Lower leg skin (tissue), 4 donors: ENCODE measurements around the gene NR4A1. TPM values are rescaled to one million over a fixed set of nuclear protein-coding genes. Genes with fewer than 3 reads are reported as not detected.

Source experiments
- DNase-seq, 2 donors: peaks; one replicate each; pipeline ENCODE4 v3.0.0-alpha.2; 2019; ENCODE audit warnings: low spot score in 2 of 2
- H3K4me3 ChIP-seq: fragments of 200-600 bp; sonication (generic); 2 replicates; pipeline ENCODE4 v1.5.1; 2017; ENCODE audit warnings: mild to moderate bottlenecking, low read depth; ENCODE audit not compliant: poor library complexity, severe bottlenecking
- POLR2A ChIP-seq, 2 donors: fragments of 450-650 bp; IDR thresholded peaks; one replicate each; pipeline ENCODE4 v1.6.1; 2016 to 2017; ENCODE audit warnings: antibody characterized with exemption in 2 of 2, mild to moderate bottlenecking in 1 of 2, moderate library complexity in 1 of 2
- WGBS, 2 donors: methylation state at CpG; one replicate each; pipeline ENCODE4 v1.1.5; 2018; 5-methylcytosine and 5-hydroxymethylcytosine counted together
- intact Hi-C: fragments of 100-400 bp; cut with DNase I; formaldehyde crosslinking; loops from one replicate; pipeline ENCODE4 v1.15.0; 2023; ENCODE audit warnings: low total_unique reads
- total RNA-seq, 4 donors: library from RNA; depleted of rRNA; stranded (reverse); fragments of >200 nt; gene quantifications; one replicate each; pipeline ENCODE4 v1.1.0, GENCODE V29; 2016
- TF ChIP-seq, protein P1 (sequence below), 3 donors: fragments of 450-650 bp; IDR thresholded peaks; one replicate each; pipeline ENCODE4 v1.5.1; 2016; ENCODE audit warnings: antibody characterized with exemption in 3 of 3, mild to moderate bottlenecking in 3 of 3, moderate library complexity in 2 of 3

The NR4A1 gene
- total RNA-seq, 4 donors from 2014 or later: 28.7 to 121 (median 105) TPM

- WGBS, 2 donors: 38 to 39% methylated on average over 28 of the region's 28 CpGs
- peak; percentile 75 to 93 for DNase-seq
- no peak for TF ChIP-seq POLR2A (IDR thresholded peaks at IDR 0.05)
- TF ChIP-seq, protein P1, sequence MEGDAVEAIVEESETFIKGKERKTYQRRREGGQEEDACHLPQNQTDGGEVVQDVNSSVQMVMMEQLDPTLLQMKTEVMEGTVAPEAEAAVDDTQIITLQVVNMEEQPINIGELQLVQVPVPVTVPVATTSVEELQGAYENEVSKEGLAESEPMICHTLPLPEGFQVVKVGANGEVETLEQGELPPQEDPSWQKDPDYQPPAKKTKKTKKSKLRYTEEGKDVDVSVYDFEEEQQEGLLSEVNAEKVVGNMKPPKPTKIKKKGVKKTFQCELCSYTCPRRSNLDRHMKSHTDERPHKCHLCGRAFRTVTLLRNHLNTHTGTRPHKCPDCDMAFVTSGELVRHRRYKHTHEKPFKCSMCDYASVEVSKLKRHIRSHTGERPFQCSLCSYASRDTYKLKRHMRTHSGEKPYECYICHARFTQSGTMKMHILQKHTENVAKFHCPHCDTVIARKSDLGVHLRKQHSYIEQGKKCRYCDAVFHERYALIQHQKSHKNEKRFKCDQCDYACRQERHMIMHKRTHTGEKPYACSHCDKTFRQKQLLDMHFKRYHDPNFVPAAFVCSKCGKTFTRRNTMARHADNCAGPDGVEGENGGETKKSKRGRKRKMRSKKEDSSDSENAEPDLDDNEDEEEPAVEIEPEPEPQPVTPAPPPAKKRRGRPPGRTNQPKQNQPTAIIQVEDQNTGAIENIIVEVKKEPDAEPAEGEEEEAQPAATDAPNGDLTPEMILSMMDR (IDR thresholded peaks at IDR 0.05): no peak
- peak overlapping the region; percentile 6 for H3K4me3 ChIP-seq
- intact Hi-C loops: no loop called here
Observed at GRCh38 chr12:52005903-52006703, 45.1 kb upstream of the NR4A1 start.

GRCh38 chr12:52006726-52007157, 44.5 kb upstream of the NR4A1 start, which contains the start of gene TAMALIN:
Gene TAMALIN (plus strand): TSS chr12:52006946. CDS start chr12:52007020, 74 bp downstream.
- peak; percentile 65 to 95 for DNase-seq
- peak within 1 kb of the TSS; percentile 56 for H3K4me3 ChIP-seq
- intact Hi-C loops: no loop called here
- peak in 1 of 2 donors; percentile 76 for TF ChIP-seq POLR2A (IDR thresholded peaks at IDR 0.05)
- TF ChIP-seq, protein P1 (IDR thresholded peaks at IDR 0.05): no peak
- 1 to 4% methylated on average over 17 to 29 of the region's 60 CpGs for WGBS, 2 donors

DNA sequence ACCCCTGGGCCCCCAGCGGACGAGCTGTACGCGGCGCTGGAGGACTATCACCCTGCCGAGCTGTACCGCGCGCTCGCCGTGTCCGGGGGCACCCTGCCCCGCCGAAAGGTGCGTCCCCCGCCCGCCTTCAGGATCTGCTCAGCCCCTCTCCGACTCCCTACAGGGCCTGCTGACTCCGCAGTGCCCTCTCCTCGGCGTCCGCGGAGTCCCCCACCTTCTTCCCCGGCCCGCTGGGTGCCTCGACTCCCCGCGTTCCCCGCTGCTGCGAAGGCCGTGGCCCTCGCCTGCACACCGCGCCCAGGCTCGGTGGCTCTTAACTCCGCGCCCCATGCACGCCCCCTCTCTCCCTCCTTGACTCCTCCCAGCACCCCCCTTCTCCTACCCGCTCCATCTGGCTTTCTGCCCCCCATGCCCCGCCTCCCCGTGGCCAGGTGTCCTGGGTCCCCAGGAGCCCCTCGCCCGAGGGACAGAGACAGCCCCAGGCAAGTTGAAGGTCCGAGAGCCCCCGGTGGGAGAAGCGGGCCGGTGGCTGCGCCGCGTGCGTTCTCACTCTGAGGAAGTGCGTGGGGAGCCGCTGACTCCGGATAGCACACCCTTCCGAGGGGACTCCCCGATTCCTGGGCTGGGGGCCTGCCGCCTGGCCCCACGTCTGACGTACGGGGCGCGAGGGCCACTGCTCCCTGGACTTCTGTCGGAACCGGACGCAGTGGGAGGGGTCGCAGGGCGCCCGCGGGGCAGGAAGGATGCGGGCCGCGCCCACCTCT, 43.9 kb upstream of the NR4A1 start:
- intact Hi-C loops: no loop called here
- H3K4me3 ChIP-seq: peak overlapping the region; percentile 56
- 2 to 9% methylated on average over 44 to 55 of the region's 72 CpGs for WGBS, 2 donors
- DNase-seq: peak; percentile 46 to 91
- no peak for TF ChIP-seq POLR2A (IDR thresholded peaks at IDR 0.05)
- TF ChIP-seq, protein P1 (IDR thresholded peaks at IDR 0.05): no peak

DNA sequence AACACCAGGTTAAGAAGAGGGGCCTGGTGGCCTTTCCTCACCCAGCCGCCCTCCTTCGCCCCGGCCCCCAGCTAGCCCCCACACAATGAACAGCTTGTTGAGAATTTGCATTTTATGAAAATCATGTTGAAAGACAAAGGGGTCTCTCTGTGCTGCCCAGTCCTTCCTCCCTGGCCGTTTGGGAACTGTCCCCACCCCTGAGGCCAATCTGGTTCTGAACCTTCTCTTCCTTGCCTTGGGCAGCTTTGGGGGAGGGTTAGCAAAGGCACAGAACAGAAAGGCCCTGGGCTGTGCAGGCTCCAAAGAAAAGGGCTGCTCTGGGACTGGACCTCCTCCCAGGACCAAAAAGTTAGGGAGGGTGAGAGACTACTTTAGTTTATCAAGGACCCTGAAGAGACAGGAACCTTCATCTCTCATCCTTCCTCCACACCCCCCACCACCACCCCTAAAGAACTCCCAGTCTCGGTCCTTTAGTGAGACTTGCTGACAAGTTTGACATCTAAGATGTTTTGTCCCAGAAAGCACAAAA, 43.2 kb upstream of the NR4A1 start:
- WGBS, 2 donors: 50 to 55% methylated on average over 5 of the region's 5 CpGs

GRCh38 chr12:52009081-52009751, 42.0 kb upstream of the NR4A1 start:
- TF ChIP-seq, protein P1 (IDR thresholded peaks at IDR 0.05): no peak
- TF ChIP-seq POLR2A (IDR thresholded peaks at IDR 0.05): no peak
- no peak for DNase-seq
- H3K4me3 ChIP-seq: no peak overlapping the region
- WGBS, 2 donors: 66 to 81% methylated on average over 9 to 10 of the region's 10 CpGs
- intact Hi-C loops: no loop called here

More for the DNA sequence above, 43.2 kb upstream of the NR4A1 start:
- peak overlapping the region; percentile 56 for H3K4me3 ChIP-seq
- intact Hi-C loops: no loop called here
- no peak for TF ChIP-seq POLR2A (IDR thresholded peaks at IDR 0.05)
- TF ChIP-seq, protein P1 (IDR thresholded peaks at IDR 0.05): no peak
- DNase-seq: no peak
